Osteocyte (in vitro differentiated cells): Measurements from ENCODE around the gene PCP4L1. TPM values are rescaled to one million over a fixed set of nuclear protein-coding genes. Genes with fewer than 3 reads are reported as not detected.
A peak's percentile ranks its signal among the peaks of the same experiment; 100 is the strongest.

Experiments used
- DNase-seq: peaks from one replicate; pipeline ENCODE4 v3.0.0; 2021; ENCODE audit warnings: mixed read lengths; ENCODE audit not compliant: unreplicated experiment; ENCODE audit errors: extremely low spot score
- H3K27ac Mint-ChIP-seq: one replicate; pipeline ENCODE4 v1.8.0; 2021; ENCODE audit warnings: mild to moderate bottlenecking, mixed read lengths; ENCODE audit not compliant: unreplicated experiment
- H3K27me3 Mint-ChIP-seq: one replicate; pipeline ENCODE4 v1.8.0; 2021; ENCODE audit warnings: mixed read lengths; ENCODE audit not compliant: unreplicated experiment
- H3K36me3 Mint-ChIP-seq: one replicate; pipeline ENCODE4 v1.8.0; 2021; ENCODE audit warnings: mixed read lengths; ENCODE audit not compliant: unreplicated experiment
- H3K4me1 Mint-ChIP-seq: one replicate; pipeline ENCODE4 v1.8.0; 2021; ENCODE audit warnings: mixed read lengths; ENCODE audit not compliant: unreplicated experiment
- H3K4me3 Mint-ChIP-seq: one replicate; pipeline ENCODE4 v1.8.0; 2021; ENCODE audit warnings: mild to moderate bottlenecking, moderate library complexity, mixed read lengths; ENCODE audit not compliant: unreplicated experiment
- H3K9me3 Mint-ChIP-seq: one replicate; pipeline ENCODE4 v1.8.0; 2021; ENCODE audit warnings: mixed read lengths; ENCODE audit not compliant: unreplicated experiment
- total RNA-seq: library from RNA; stranded (reverse); gene quantifications from 2 replicates; pipeline ENCODE4 v1.2.1, GENCODE V29; 2021
- TF ChIP-seq, protein P1 (sequence below): fragments of 200-600 bp; sonication (generic); IDR thresholded peaks from 2 replicates; pipeline ENCODE4 v1.5.0; 2021; ENCODE audit warnings: antibody characterized with exemption, mild to moderate bottlenecking, moderate library complexity

Gene PCP4L1
- total RNA-seq, 1 donor from 2014 or later: not detected

DNA sequence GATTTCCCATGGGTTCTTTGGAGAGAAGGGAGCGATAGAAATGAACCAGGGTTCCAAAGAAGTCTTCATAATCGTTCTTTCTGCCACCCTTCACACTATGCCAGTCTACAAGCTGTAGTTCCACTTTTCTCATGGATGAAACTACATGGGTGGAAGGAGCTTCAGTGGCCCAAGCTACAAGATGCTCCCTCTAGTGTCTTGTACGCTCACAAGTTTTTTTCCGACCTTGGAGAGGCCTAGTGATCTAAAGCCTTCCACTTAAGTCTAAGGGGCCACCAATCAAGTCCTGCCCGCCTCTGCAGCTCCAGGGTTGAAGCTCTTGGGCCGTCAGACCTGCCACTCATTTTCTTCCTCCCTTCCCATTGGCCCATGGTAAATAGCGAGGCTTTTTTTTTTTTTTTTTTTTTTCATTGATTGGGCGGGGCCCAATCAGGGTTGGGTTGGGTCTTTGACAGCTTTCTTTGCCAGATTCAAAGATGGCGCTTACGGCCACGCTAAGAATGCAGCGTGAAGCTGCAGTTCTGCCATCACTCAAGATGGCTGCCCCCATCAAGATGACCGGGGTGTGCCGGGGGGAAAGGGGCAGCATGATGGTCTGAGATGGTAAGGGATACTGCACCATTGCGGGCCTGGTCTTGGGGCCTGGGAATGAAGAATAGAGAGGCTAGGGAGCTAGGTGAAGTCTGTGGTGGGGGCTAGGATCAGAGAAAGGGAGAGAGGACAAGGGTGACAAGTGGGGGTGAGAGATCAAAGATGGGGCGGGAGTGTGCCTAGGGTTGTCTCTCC lies 32.8 kb upstream of the PCP4L1 start, which contains the start of gene TOMM40L:
TOMM40L (plus strand) TSS at position 527 of the 786 bp plus-strand sequence. CDS start 430 bp downstream, outside the sequence.
- H3K36me3 Mint-ChIP-seq: peaks cover 7% of the 10 kb centered on the region
- DNase-seq: peak; percentile 95
- peaks cover 22% of the 10 kb centered on the region for H3K4me1 Mint-ChIP-seq
- no peaks in the 10 kb centered on the region for H3K9me3 Mint-ChIP-seq
- H3K27me3 Mint-ChIP-seq: peaks cover 5% of the 10 kb centered on the region
- peak within 1 kb of the TSS; percentile 97 for H3K27ac Mint-ChIP-seq
- H3K4me3 Mint-ChIP-seq: peak within 1 kb of the TSS; percentile 100
- TF ChIP-seq, protein P1, sequence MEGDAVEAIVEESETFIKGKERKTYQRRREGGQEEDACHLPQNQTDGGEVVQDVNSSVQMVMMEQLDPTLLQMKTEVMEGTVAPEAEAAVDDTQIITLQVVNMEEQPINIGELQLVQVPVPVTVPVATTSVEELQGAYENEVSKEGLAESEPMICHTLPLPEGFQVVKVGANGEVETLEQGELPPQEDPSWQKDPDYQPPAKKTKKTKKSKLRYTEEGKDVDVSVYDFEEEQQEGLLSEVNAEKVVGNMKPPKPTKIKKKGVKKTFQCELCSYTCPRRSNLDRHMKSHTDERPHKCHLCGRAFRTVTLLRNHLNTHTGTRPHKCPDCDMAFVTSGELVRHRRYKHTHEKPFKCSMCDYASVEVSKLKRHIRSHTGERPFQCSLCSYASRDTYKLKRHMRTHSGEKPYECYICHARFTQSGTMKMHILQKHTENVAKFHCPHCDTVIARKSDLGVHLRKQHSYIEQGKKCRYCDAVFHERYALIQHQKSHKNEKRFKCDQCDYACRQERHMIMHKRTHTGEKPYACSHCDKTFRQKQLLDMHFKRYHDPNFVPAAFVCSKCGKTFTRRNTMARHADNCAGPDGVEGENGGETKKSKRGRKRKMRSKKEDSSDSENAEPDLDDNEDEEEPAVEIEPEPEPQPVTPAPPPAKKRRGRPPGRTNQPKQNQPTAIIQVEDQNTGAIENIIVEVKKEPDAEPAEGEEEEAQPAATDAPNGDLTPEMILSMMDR: peak; percentile 64

- Mint-ChIP-seq H3K4me1 (peaks cover 22% of the 10 kb centered on the region), H3K36me3 (peaks cover 7% of the 10 kb centered on the region), H3K9me3 (no peaks in the 10 kb centered on the region), H3K27me3 (peaks cover 5% of the 10 kb centered on the region), H3K27ac (peak overlapping the region; percentile 97), H3K4me3 (peak overlapping the region; percentile 100)
- TF ChIP-seq, protein P1: no peak
- no peak for DNase-seq
Measured at GRCh38 chr1:161226320-161226711, 32.2 kb upstream of the PCP4L1 start.

DNA sequence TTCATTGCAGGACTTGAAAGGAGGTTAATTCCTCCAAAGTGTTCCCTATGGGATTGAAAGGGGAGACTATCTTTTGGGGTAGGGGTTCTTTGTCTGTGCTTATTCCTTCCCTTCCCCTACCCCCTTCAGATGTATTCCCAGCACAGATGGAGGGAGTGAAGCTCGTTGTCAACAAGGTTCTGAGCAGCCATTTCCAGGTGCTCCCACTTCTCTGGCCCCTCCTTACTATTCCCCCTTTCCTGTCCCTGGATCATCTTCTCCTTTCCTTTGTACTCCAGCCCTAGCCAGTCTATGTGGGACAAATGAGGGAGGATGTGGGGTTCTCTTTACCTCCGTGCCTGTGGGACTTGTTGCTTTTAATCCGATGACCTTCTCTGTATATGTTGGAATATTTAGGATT lies 31.8 kb upstream of the PCP4L1 start:
- Mint-ChIP-seq H3K27me3 (peaks cover 5% of the 10 kb centered on the region), H3K36me3 (peaks cover 7% of the 10 kb centered on the region), H3K4me1 (peaks cover 22% of the 10 kb centered on the region), H3K27ac (peak overlapping the region; percentile 64), H3K9me3 (no peaks in the 10 kb centered on the region), H3K4me3 (peak overlapping the region; percentile 100)
- TF ChIP-seq, protein P1: no peak
- DNase-seq: no peak

DNA sequence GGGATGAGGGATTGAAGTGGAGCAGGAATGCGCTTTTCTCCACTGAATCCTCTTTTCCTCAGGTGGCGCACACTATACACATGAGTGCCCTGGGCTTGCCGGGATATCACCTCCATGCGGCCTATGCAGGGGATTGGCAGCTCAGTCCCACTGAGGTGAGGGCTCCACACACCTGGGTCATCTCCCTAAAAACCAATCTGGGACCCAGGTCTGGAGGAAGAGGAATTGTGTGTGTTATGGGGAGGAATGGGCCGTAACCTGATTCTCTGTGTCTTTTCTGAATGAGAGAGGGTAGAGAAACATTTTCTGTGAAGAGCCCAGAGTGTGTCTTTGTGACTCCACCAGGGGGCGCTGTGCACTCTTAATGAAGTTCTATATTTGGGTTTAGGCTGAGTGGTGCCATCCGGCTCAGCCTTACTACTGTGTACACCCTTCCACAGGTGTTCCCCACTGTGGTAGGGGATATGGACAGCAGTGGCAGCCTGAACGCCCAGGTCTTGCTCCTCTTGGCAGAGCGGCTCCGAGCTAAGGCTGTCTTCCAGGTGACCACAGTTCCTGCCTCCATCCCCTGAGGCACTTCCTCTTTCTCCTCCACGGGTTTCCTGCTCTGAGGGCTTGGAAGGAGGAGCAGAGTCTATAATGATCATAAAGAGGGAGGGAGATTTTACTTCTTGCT lies 31.2 kb upstream of the PCP4L1 start:
- Mint-ChIP-seq H3K4me1 (peaks cover 22% of the 10 kb centered on the region), H3K36me3 (peaks cover 7% of the 10 kb centered on the region), H3K4me3 (peak overlapping the region; percentile 100), H3K27ac (peak overlapping the region; percentile 64), H3K27me3 (peaks cover 2% of the 10 kb centered on the region), H3K9me3 (no peaks in the 10 kb centered on the region)
- TF ChIP-seq, protein P1: peak; percentile 86
- DNase-seq: peak; percentile 92

- Mint-ChIP-seq H3K27me3 (no peaks in the 10 kb centered on the region), H3K36me3 (peaks cover 7% of the 10 kb centered on the region), H3K4me1 (peaks cover 22% of the 10 kb centered on the region), H3K27ac (peak overlapping the region; percentile 64), H3K4me3 (no peak overlapping the region), H3K9me3 (no peaks in the 10 kb centered on the region)
- DNase-seq: no peak
- TF ChIP-seq, protein P1: no peak
Measured at GRCh38 chr1:161228032-161228431, 30.5 kb upstream of the PCP4L1 start.
